Measurements from ENCODE around the gene LSR.
A peak's percentile ranks its signal among the peaks of the same experiment; 100 is the strongest.
"Not testable (repeated sequence)": the region's sequence is repeated elsewhere in the genome, so short reads cannot be mapped to it uniquely, and the experiment has no call there.

The LSR gene

DNA sequence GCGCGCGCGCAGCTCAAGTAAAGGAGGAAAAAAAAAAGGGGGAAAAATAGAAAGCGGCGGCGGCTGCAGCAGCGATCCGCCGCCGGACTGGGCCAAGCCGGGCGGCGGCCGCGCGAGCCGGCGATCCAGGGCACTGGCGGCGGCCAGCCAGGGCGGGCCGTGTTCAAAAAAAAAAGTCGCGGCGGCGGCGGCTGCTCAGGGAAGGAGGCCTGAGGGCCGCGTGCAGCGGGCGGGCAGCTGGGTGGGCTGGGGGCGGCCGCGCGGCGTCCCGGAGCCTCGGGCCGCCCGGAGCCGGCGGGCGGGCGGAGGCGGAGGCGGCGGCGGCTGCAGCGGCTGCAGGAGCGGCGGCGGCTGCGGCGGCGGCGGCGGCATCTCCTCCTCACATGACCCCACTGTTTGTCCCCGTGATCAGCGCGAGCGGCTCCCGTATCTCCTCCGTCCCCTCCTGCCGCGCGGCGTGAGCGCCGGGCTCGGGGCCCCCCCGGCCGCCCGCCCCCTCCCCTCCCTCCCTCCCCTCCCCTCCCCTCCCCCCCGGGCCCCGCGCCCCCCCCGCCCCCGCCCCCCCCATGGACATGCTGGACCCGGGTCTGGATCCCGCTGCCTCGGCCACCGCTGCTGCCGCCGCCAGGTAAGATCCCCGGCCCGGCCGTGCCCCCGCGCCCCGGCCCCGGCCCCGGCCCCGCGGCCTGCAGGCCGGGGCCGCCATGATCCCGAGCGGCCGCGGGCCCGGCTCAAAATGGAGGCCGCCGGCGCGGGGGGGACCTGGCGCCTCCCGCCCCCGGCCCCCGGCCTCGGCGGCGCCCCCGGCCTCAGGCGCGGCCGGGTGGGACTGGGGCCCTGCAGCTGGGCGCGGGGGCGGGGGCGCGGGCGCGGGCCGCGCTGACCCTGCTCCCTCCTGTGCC lies 20.0 kb downstream of the LSR start, which contains the start of gene USF2:
Gene USF2 (plus strand): TSS at position 427 of the 902 bp plus-strand sequence. CDS start 140 bp downstream, at position 567.
- DNase-seq, result peak; percentile 66

DNA sequence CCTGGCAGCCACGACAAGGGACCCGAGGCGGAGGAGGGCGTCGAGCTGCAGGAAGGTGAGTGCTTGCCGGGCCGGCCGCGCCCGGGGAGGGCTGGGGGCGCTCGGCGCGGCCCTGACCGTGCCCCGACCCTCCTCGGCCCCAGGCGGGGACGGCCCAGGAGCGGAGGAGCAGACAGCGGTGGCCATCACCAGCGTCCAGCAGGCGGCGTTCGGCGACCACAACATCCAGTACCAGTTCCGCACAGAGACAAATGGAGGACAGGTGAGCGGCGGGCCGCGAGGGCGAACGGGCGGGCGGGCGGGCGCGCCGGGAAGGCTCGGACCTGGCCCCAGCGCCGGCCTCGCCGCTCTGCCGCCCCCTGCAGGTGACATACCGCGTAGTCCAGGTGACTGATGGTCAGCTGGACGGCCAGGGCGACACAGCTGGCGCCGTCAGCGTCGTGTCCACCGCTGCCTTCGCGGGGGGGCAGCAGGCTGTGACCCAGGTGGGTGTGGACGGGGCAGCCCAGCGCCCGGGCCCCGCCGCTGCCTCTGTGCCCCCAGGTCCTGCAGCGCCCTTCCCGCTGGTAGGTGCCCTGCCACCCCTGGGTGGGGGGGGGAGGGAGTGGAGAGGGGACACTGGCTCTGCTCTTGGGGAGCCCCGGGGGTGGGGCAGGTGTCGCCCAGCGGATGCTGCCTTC lies 20.8 kb downstream of the LSR start:
- DNase-seq, result peak; percentile 84

DNA sequence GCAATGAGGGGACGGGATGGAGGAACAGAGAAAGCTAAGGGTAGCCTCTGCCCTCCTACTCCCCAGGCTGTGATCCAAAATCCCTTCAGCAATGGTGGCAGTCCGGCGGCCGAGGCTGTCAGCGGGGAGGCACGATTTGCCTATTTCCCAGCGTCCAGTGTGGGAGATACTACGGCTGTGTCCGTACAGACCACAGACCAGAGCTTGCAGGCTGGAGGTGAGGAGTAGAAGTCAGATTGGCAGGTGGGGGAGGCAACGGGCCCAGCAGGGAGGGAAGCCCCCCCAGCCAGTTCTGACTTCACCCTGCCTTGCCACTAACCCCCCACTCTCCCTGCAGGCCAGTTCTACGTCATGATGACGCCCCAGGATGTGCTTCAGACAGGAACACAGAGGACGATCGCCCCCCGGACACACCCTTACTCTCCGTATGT lies 21.6 kb downstream of the LSR start:
- DNase-seq, result no peak

DNA sequence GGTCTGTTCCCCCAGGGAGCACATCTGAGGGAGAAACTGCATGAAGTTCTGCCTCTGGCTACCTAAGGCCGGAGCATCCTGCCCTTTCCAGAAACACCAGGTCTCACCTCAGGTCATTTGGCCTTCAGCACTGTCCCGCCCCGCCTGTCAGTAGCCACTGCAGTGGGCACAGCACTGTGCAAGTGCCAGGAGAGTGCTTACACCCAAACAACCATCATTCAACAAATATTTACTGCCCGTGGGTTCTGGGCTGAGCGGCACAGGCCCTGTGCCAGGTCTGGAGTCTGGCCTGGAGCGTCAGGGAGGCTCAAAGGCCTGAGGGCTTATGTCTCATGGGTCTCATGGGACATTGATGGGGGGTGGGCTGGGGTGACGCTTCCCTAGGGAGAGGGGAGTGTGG lies 22.7 kb downstream of the LSR start:
- DNase-seq, result no peak

DNA sequence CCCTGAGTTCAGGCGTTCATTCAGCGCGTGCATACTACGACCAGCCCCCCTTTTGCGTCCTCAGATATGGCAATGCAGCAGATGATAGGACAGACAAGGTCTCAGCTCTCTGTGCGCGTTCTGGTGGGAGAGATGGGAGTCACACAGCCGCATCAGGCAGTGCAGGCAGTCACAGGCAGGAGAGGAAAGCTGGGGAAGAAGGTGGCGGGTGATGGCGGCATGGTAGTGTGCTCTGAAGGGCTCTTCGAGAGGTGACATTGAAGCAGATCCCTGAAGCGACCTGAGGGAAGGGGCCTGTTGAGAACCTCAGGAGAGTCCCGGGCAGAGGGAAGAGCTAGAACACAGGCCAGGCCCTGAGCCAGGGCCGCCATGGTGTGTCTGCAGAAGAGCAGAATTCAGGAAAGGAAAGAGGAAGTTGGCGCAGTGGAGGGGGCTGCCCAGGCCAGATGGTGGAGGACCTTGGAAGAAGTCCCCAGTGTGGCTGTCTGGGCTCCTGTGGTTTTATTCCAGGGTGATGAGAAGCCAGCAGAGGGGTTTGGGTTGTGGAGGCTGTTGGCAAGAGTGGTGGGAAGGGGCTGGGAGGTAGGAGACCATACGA lies 23.4 kb downstream of the LSR start:
- no peak for DNase-seq

DNA sequence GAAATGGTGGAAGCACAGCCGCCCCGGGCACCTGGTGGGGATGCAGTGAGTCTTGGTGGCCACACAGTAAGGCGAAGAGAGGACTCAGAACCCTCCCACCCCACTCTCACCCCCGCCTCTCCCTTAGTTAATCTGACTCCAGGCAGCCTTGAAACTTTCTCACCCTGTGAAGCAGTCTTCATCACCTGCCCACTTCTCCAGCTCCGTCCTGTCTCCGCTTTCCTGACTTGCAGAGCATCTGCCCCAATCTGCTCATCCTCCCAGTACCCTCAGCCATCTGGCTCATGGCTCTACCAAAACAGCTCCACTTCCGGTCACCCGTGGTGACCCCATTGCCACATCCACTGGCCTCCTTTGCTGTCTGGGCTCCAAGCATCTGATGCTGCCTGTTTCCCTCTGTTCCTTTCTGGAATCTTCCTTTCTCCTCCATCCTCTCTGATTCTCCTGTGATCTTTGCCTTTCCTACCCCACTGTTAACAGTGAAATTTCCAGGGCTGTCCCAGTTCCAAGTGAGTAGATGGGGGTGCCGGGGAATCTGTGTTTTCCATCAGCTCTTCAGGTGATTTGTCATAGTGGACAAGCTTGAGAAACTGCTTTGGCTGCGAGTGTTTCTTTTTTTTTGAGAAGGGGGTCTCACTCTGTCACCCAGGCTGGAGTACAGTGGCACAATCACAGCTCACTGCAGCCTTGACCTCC lies 24.3 kb downstream of the LSR start:
- no peak for DNase-seq

DNA sequence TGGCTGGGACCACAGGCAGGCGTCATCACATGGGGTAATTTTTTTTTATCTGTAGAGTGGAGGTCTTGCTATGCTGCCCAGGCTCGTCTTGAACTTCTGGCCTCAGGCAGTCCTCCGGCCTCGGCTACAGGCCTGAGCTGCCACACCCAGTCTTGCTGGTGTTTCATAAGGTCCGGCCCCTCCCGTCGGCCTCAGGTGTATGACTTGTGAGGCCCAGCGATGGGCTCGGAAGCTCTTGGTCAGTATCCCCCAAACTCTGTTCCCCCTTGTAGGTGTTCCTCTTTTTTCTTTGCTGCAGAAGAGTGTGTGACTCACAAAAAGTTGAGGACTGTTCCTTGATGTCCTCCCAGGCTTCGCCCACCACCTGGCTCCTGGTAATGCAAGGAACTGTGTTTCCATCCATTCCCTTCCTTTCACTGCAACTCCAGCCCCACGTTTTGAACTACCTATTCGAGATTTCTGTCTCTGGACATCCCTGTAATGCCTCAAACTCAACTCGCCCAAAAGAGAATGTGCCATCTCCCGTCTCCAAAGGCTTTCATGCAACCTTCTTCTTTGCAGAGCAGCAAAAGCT lies 25.0 kb downstream of the LSR start:
- no peak for DNase-seq

DNA sequence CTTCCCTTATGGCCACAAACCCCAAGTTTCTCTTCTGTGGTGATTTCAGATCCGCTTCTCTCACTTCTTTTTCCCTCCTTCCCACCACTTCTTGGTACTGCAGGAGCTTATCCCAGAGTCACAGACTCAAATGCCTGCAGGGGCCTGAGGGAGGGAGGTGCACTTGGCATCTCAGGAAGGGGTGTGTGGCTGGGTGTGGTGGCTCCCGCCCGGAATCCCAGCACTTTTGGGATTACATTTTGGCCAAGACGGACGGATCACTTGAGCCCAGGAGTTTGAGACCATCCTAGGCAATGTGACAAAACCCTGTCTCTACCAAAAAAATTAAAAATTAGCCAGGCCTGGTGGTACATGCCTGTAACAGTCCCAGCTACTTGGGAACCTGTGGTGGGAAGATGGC lies 25.5 kb downstream of the LSR start:
- DNase-seq, result no peak

DNA sequence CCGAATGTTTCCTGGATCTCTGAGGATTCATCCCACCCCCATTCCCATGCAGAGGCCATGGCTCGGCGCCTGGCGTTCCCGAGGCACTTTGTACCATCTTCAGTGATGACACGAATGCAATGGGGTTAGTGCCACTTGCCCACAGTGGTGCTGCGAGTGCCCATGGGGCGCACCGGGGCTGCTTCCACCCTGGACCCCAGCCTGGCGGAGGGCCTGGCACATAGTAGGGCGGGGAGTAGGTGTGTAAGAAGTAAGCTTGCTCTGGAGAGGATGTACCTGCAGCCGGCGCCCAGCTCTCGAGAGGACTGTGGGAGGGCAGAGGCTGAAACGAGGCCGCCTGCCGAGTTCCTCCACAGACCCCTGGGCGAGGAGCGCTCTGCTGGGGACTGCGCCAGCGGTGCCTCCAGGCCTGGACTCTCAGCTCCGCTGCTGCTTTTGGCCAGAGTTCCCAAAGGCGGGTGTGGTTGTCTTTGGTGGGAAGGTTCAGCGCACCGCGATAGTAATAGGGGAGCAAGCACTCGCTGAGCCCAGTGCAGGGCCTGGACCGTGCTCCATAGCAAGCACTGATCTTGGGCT lies 28.0 kb downstream of the LSR start:
- DNase-seq, result no peak

DNA sequence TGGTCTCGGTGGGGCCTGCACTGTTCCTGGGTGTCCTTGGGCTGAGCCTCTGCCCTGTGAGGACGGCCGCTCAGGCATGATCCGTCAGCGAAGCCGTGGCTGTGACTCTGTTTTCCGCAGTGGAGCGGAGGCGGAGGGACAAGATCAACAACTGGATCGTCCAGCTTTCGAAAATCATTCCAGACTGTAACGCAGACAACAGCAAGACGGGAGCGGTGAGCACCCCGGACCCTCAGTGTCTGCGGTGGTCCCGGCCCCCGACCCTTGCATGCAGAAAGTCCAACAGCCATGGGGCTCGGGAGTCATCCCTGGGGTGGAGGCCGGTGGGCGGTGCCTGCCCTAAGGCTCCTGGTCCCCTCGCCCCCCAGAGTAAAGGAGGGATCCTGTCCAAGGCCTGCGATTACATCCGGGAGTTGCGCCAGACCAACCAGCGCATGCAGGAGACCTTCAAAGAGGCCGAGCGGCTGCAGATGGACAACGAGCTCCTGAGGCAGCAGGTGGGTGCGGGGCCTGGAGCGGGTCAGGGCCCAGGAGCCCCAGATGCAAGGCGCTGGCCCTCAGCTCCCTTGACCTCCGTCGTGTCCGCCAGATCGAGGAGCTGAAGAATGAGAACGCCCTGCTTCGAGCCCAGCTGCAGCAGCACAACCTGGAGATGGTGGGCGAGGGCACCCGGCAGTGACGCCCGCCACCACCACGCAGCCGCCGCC lies 29.9 kb downstream of the LSR start:
- no peak for DNase-seq

DNA sequence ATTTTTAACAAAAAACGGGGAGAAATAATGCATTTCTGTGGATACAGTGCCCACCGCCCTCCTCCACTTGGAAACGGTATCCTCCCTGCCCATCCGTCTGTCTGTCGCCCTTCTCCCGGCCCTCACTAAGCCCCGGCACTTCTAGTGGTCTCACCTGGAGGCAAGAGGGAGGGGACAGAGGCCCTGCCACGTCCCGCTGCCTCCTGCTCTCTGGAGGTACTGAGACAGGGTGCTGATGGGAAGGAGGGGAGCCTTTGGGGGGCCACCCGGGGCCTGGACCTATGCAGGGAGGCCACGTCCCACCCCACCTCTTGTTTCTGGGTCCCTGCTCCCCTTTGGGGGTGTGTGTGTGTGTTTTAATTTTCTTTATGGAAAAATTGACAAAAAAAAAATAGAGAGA lies 30.6 kb downstream of the LSR start:
- no peak for DNase-seq

DNA sequence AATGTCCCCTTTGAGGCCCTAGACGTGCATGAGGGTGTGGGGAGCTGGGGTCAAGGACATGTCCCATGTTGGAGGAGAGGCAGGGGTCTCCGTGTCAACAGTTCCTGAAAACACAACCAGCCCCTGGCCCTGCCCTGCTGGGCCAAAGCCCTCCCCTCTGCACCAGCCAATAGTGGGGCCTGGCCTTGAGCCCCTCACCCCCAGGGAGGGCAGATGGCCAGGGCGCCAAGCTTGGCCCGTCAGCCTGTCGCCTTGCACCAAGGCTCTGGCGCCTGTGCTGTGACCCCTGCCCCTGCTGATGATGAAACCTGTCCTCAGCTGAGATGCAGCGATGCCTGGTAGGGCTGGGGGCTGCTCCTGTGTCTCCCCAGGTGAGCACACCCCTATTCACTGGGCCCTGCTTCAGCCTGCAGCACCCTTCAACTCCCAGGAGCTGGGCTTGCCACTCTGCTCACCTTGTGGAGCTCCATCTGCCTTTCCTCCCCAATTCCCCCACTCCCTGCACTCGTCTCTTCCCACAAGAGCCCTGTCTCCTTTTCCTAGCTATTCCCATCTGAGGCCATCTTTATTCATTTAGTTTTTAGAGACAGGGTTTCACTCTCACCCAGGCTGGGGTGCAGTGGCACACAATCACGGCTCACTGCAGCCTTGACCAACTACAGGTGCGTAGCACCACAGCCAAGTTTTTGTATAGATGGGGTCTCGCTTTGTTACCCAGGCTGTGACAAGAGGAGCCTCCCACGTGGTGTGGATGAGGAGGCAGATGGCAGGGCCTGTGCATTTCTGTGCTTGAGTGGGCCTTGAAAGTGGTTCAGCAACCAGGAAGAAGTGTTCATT lies 31.4 kb downstream of the LSR start:
- no peak for DNase-seq

DNA sequence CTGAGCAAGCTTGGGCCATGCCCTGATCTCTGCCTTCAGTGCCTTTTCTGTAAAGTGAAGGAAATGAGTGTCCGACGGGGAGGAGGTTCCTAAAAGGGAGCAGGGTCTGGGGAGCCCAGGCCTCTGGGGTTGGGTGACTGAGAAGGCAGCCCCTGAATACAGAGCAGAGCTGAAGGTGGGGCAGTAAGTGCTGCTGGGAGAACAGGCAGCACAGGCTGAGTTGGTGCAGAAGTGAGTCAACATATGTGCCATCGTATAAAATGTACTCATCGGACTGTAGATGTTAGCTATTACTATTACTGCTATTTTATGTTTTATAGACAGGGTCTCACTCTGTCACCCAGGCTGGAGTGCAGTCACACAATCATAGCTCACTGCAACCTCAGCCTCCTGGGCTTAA lies 32.5 kb downstream of the LSR start:
- DNase-seq, result no peak

DNA sequence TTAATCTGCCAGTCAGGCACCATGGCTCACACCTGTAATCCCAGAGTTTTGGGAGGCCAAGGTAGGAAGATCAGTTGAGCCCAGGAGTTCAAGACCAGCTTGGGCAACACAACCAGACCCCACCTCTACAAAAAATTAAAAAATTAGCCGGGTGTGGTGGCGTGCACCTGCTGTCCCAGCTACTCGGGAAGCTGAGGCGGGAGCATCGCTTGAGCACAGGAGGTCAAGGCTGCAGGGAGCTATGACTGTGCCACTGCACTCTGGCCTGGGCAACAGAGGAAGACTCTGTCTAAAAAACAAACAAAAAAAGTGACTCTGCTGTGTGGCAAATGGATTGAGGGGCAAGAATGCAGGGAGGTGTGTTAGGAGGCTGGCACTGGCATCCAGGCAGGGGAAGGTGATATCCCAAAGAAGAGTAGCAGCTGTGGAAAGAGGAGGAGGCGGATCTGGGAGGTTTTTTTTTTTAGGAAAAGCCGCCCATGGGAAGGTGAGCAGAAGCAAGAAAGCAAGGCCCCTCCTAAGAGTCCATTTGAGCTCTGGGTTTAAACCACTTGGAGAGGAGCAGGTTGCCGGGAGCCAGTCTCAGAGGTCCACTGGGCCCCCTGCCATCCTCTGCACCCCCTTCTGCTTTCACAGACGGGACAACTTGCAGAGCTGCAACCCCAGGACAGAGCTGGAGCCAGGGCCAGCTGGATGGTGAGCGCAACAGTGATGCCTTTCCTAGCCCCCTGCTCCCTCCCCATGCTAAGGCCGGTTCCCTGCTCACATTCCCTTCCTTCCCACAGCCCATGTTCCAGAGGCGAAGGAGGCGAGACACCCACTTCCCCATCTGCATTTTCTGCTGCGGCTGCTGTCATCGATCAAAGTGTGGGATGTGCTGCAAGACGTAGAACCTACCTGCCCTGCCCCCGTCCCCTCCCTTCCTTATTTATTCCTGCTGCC lies 35.6 kb downstream of the LSR start:
- DNase-seq, result no peak

DNA sequence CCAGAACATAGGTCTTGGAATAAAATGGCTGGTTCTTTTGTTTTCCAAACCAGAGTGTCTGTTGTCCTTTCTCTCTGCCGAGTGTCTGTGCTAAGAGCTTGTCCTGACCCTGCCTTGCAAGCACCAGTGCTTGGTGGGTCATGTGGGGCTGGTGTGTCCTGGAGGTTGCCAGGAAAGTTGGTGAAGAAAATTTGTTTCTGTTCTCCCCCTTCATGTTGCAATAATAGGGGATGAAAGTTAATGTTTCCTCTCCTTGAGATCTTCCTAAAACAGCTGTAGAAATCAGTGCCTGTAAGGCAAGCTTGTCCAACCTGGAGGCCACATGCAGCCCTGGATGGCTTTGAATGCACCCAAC lies 36.3 kb downstream of the LSR start:
- no peak for DNase-seq

DNA sequence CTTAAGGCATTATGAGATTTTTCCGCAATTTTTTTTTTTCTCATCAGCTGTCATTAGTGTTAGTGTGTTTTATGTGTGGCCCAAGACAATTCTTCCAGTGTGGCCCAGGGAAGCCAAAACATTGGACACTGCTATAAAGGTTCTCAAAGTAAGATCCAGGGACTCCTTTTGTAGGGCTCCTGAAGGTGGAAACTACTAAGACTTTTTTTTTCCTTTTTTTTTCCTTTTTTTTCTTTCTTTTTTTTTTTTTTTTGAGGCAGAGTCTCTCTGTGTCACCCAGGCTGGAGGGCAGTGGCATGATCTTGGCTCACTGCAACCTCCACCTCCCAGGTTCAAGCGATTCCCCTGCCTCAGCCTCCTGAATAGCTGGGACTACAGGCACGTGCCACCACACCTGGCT lies 36.7 kb downstream of the LSR start:
- DNase-seq, result not testable (repeated sequence)

DNA sequence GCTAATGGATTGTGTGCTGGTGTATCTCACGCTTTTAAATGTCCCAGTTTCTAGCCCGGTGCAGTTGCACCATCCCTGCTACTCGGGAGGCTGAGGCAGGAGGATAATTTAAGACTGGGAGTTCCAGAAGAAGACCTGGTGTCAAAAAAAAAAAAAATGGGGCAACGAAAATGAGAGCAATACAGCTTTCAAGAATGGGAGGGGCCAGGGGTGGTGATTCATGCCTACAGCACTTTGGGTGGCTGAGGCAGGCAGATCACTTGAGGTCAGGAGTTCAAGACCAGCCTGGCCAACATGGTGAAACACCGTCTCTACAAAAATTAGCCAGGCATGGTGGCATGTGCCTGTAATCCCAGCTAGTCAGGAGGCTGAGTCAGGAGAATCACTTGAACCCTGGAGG lies 37.3 kb downstream of the LSR start:
- not testable (repeated sequence) for DNase-seq

DNA sequence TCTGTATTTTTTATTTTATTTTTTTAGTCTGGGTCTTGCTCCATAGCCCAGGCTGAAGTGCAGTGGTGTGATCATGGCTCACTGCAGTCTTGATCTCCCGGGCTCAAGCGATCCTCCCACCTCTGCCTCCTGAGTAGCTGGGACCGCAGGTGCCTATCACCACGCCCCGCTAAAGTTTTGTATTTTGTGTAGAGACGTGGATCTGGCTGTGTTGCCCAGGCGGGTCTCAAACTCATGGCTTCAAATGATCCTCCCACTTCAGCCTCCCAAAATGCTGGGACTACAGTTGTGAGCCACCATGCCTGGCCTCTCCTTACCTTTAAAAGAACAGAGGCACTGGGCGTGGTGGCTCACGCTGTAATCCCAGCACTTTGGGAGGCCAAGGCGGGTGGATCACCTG lies 38.9 kb downstream of the LSR start:
- DNase-seq, result no peak

DNA sequence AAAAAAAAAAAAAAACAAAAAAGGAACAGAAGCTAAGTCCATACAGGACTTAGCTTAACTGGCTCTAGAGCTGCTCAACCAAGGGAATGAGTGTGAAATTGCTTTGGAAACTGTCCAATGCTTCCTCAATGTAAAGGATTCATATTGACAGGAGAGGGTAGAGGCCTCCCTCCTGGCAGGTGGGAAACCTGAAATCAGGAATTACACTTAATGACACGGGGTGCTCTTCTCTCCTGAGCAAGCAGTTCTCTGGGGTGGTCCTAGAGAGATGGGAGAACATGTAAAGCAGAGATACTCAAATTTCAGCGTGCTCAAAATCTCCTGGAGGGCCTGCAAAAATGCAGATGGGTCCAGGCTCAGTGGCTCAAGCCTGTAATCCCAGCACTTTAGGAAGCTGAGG lies 39.5 kb downstream of the LSR start:
- DNase-seq, result no peak

DNA sequence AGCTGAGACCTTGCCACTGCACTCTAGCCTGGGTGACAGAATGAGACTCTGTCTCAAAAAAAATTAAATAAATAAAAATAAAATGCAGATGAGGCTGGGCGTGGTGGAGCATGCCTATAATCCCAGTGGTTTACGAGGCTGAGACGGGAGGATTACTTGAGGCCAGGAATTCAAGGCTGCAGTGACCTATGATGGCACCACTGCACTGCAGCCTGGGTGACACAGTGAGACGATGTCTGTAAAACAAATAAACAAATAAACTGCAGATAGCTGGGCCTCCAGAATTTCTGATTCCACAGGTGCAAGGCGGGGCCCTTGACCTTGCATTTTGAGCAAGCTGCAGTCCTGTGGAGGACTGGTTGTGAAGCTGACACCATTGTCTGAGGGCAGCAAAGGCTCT lies 40.1 kb downstream of the LSR start:
- no peak for DNase-seq

Data from CD4-positive, alpha-beta T cell treated with Interleukin-21 for 1 hour (primary cell).